Transverse colon (tissue), 4 donors: ENCODE results near the gene KCNT2. TPM values are rescaled to one million over a fixed set of nuclear protein-coding genes. Genes with fewer than 3 reads are reported as not detected.

Experiments
- DNase-seq: peaks from one replicate; pipeline ENCODE4 v3.0.0-alpha.2; 2019
- H3K27ac ChIP-seq, 4 donors: fragments of 200-600 bp; sonication (generic); 2 replicates each; pipeline ENCODE4 v1.5.1; 2016 to 2018; ENCODE audit warnings: inconsistent platforms in 4 of 4
- H3K27me3 ChIP-seq: fragments of 200-600 bp; sonication (generic); 2 replicates; pipeline ENCODE4 v1.5.1; 2017; ENCODE audit warnings: inconsistent platforms
- H3K36me3 ChIP-seq, 4 donors: fragments of 200-600 bp; sonication (generic); 2 replicates each; pipeline ENCODE4 v1.5.1; 2017 to 2019; ENCODE audit warnings: inconsistent platforms in 4 of 4
- H3K4me1 ChIP-seq, 4 donors: fragments of 200-600 bp; sonication (generic); 2 replicates each; pipeline ENCODE4 v1.5.1; 2017 to 2020; ENCODE audit warnings: inconsistent platforms in 4 of 4
- H3K4me3 ChIP-seq, 4 donors: fragments of 200-600 bp; sonication (generic); 1 replicate in 1 of 4; 2 replicates in 3 of 4; pipeline versions ENCODE4 v1.5.1 to v1.6.1; 2017 to 2019; ENCODE audit warnings: inconsistent platforms in 4 of 4
- H3K9me3 ChIP-seq, 2 donors: fragments of 200-600 bp; sonication (generic); 2 replicates each; pipeline ENCODE4 v1.5.1; 2017 to 2019; ENCODE audit warnings: inconsistent platforms in 2 of 2
- CTCF ChIP-seq, 5 experiments: fragments of 200-600 bp in 3 of 5; fragments of 450-650 bp in 2 of 5; sonication (generic) in 3 of 5; IDR thresholded peaks; 1 replicate in 2 of 5; 2 replicates in 3 of 5; pipeline ENCODE4 v1.5.1; 2016 to 2017; ENCODE audit warnings: antibody characterized with exemption in 5 of 5, inconsistent platforms in 3 of 5, mild to moderate bottlenecking in 2 of 5, moderate library complexity in 1 of 5
- EP300 ChIP-seq: sonication (generic); formaldehyde crosslinking; IDR thresholded peaks from one replicate; pipeline ENCODE4 v1.6.1; 2017; ENCODE audit warnings: antibody characterized with exemption, low read depth
- POLR2A ChIP-seq: fragments of 450-650 bp; IDR thresholded peaks from one replicate; pipeline ENCODE4 v1.6.1; 2016; ENCODE audit warnings: antibody characterized with exemption, mild to moderate bottlenecking, moderate library complexity
- POLR2AphosphoS5 ChIP-seq, 3 donors: sonication (generic); formaldehyde crosslinking; IDR thresholded peaks; one replicate each; pipeline ENCODE4 v1.6.1; 2016; ENCODE audit warnings: antibody characterized with exemption in 3 of 3
- WGBS, 2 donors: methylation state at CpG; one replicate each; pipeline ENCODE4 v1.1.5; 2018; ENCODE audit warnings: low coverage in 1 of 2; 5-methylcytosine and 5-hydroxymethylcytosine counted together
- in situ Hi-C, 4 donors: fragments of 200-750 bp; cut with MboI; loops; one replicate each; pipeline versions ENCODE4 v1.15.0 to v1.15.1; 2017; ENCODE audit warnings: low sequenced_read_pairs in 3 of 4, low pct_ligation_motif_present in 1 of 4, low pct_unique_long_range_greater_than_20kb in 1 of 4
- intact Hi-C: fragments of 100-400 bp; cut with DNase I; formaldehyde crosslinking; loops from one replicate; pipeline ENCODE4 v1.15.1; 2023; ENCODE audit warnings: low total_unique reads
- total RNA-seq, 4 donors: library from RNA; depleted of rRNA; stranded (reverse); fragments of >200 nt; gene quantifications; one replicate each; pipeline ENCODE4 v1.1.0, GENCODE V29; 2016

The KCNT2 gene
- total RNA-seq, 4 donors from 2014 or later, result 0.80 to 1.7 (median 0.96) TPM; not detected in 1

- Histone ChIP-seq H3K27me3 (no peaks in the 10 kb centered on the region), H3K36me3 (no peaks in the 10 kb centered on the region), H3K4me3 (no peak overlapping the region), H3K4me1 (no peaks in the 10 kb centered on the region), H3K27ac (no peak overlapping the region), H3K9me3 (no peaks in the 10 kb centered on the region)
- TF ChIP-seq POLR2AphosphoS5 (IDR thresholded peaks at IDR 0.05), result no peak
- no peak for TF ChIP-seq CTCF (IDR thresholded peaks at IDR 0.05)
- TF ChIP-seq POLR2A, result no peak
- TF ChIP-seq EP300, result no peak
- in situ Hi-C loops, result no loop called here
- DNase-seq, result no peak
- intact Hi-C loops, result no loop called here
- WGBS, 2 donors, result 78% methylated on average over 1 of the region's 1 CpG; no CpG with 5 or more reads in 1 of the 2 donors
Measured at GRCh38 chr1:196440711-196441110, 167.5 kb downstream of the KCNT2 start.

GRCh38 chr1:196438329-196438728 lies 169.9 kb downstream of the KCNT2 start:
- Histone ChIP-seq H3K9me3 (no peaks in the 10 kb centered on the region), H3K4me3 (no peak overlapping the region), H3K36me3 (no peaks in the 10 kb centered on the region), H3K4me1 (no peaks in the 10 kb centered on the region), H3K27ac (no peak overlapping the region), H3K27me3 (no peaks in the 10 kb centered on the region)
- WGBS, 2 donors, result 23 to 26% methylated on average over 2 of the region's 2 CpGs
- no peak for TF ChIP-seq CTCF (IDR thresholded peaks at IDR 0.05)
- TF ChIP-seq POLR2A, result no peak
- TF ChIP-seq EP300, result no peak
- TF ChIP-seq POLR2AphosphoS5 (IDR thresholded peaks at IDR 0.05), result no peak
- intact Hi-C loops (no loop called here), in situ Hi-C loops (no loop called here)
- DNase-seq, result no peak

GRCh38 chr1:196437671-196438070 lies 170.6 kb downstream of the KCNT2 start:
- H3K27ac ChIP-seq, result no peak overlapping the region
- no peaks in the 10 kb centered on the region for H3K27me3 ChIP-seq
- no peaks in the 10 kb centered on the region for H3K9me3 ChIP-seq
- in situ Hi-C loops (no loop called here), intact Hi-C loops (no loop called here)
- no peak overlapping the region for H3K4me3 ChIP-seq
- no peak for DNase-seq
- TF ChIP-seq POLR2AphosphoS5 (IDR thresholded peaks at IDR 0.05), result no peak
- no peak for TF ChIP-seq EP300
- no peak for TF ChIP-seq POLR2A
- no peak for TF ChIP-seq CTCF (IDR thresholded peaks at IDR 0.05)
- H3K36me3 ChIP-seq, result no peaks in the 10 kb centered on the region
- H3K4me1 ChIP-seq, result no peaks in the 10 kb centered on the region

GRCh38 chr1:196433000-196433399 lies 175.2 kb downstream of the KCNT2 start:
- H3K27ac ChIP-seq, result no peak overlapping the region
- intact Hi-C loops (no loop called here), in situ Hi-C loops (no loop called here)
- TF ChIP-seq POLR2A, result no peak
- TF ChIP-seq CTCF (IDR thresholded peaks at IDR 0.05), result no peak
- no peak for TF ChIP-seq EP300
- TF ChIP-seq POLR2AphosphoS5 (IDR thresholded peaks at IDR 0.05), result no peak
- no peaks in the 10 kb centered on the region for H3K9me3 ChIP-seq
- no peaks in the 10 kb centered on the region for H3K4me1 ChIP-seq
- no peaks in the 10 kb centered on the region for H3K27me3 ChIP-seq
- no peak overlapping the region for H3K4me3 ChIP-seq
- no peak for DNase-seq
- no peaks in the 10 kb centered on the region for H3K36me3 ChIP-seq
